Adrenal gland (tissue), 19 donors: Measurements from ENCODE around the gene ABHD17A. TPM values are rescaled to one million over a fixed set of nuclear protein-coding genes. Genes with fewer than 3 reads are reported as not detected.
"Not testable (repeated sequence)": the region's sequence is repeated elsewhere in the genome, so short reads cannot be mapped to it uniquely, and the experiment has no call there.

ENCODE experiments used
- DNase-seq, 7 donors: peaks; one replicate each; pipeline ENCODE4 v3.0.0-alpha.2; 2019 to 2020
- H3K27ac ChIP-seq, 5 donors: fragments of 200-600 bp; sonication (generic) in 4 of 5; 1 replicate in 3 of 5; 2 replicates in 2 of 5; pipeline versions ENCODE4 v1.5.1 to v1.8.0; 2016 to 2020; ENCODE audit warnings: mild to moderate bottlenecking in 1 of 5
- H3K27me3 ChIP-seq: fragments of 200-600 bp; 2 replicates; pipeline ENCODE4 v1.8.0; 2021
- H3K36me3 ChIP-seq, 2 donors: fragments of 200-600 bp; replicated peaks in 1 of 2; 1 replicate in 1 of 2; 2 replicates in 1 of 2; pipeline versions ENCODE4 v1.5.1 to v1.8.0; 2018 to 2022
- H3K4me1 ChIP-seq, 2 donors: fragments of 200-600 bp; replicated peaks in 1 of 2; 1 replicate in 1 of 2; 2 replicates in 1 of 2; pipeline versions ENCODE4 v1.5.1 to v1.8.0; 2018 to 2021
- H3K4me3 ChIP-seq, 4 donors: fragments of 200-600 bp; sonication (generic) in 3 of 4; one replicate each; pipeline ENCODE4 v1.5.1; 2016 to 2018
- H3K9me3 ChIP-seq, 3 donors: fragments of 200-600 bp; sonication (generic) in 1 of 3; replicated peaks in 1 of 3; 1 replicate in 2 of 3; 2 replicates in 1 of 3; pipeline versions ENCODE4 v1.5.1 to v1.8.0; 2016 to 2021
- POLR2A ChIP-seq, 2 donors: fragments of 450-650 bp; IDR thresholded peaks; one replicate each; pipeline ENCODE4 v1.6.1; 2017; ENCODE audit warnings: antibody characterized with exemption in 2 of 2, mild to moderate bottlenecking in 2 of 2, moderate library complexity in 1 of 2
- WGBS, 4 donors: extraction: QIAGEN DNeasy Blood & Tissue Kit in 2 of 4; methylation state at CpG; one replicate each; pipeline versions ENCODE4 v1.1.5 to v1.1.7; 2013 to 2017; 5-methylcytosine and 5-hydroxymethylcytosine counted together
- intact Hi-C, 2 donors: fragments of 100-400 bp; cut with DNase I; formaldehyde crosslinking; loops; one replicate each; pipeline versions ENCODE4 v1.14.1 to v1.15.0; 2022 to 2023
- long read RNA-seq, 10 donors: library from polyadenylated mRNA in 3 of 10; unstranded in 2 of 10; stranded (forward) in 1 of 10; transcript quantifications; one replicate each; pipeline ENCODE4 v2.0.0 and lab custom pipeline, GENCODE V29; 2021 to 2026
- polyA plus RNA-seq, 3 donors: library from polyadenylated mRNA; stranded (reverse); fragments of 200-250 nt in 2 of 3; fragments of 350-450 nt in 1 of 3; fragmentation: Illumina TruSeq in 1 of 3; extraction: RNeasy Lipid Tissue Mini Kit (QIAGEN cat#74804) in 1 of 3; gene quantifications; one replicate each; pipeline ENCODE4 v1.2.3, GENCODE V29; 2013 to 2014
- total RNA-seq, 9 donors: library from RNA; depleted of rRNA in 4 of 9; stranded (reverse); fragments of >200 nt in 4 of 9; fragments of 120-200 nt in 1 of 9; fragmentation: NEBNext Ultra II Directional in 1 of 9; extraction: Animal tissue kit (Norgen Biotek cat#: 25700) in 1 of 9; gene quantifications; one replicate each; pipeline versions ENCODE4 v1.1.0 to v1.2.4, GENCODE V29; 2013 to 2023
- TF ChIP-seq, protein P1 (sequence below), 6 experiments: fragments of 450-650 bp in 4 of 6; fragments of 200-600 bp in 2 of 6; sonication (generic) in 1 of 6; IDR thresholded peaks; 1 replicate in 5 of 6; 2 replicates in 1 of 6; pipeline versions ENCODE4 v1.5.1 to v1.8.0; 2016 to 2021; ENCODE audit warnings: antibody characterized with exemption in 6 of 6, mild to moderate bottlenecking in 2 of 6, moderate library complexity in 1 of 6
- donor health status: healthy with polysubstance abuse.
- donor health status: Bipolar disorder and iron deficiency.
- donor health status: DM: yes; HTN: yes; CAD: no.
- donor health status: DM: no; HTN: no; CAD: no.
- donor health status: DM: no; HTN: no; CAD: no.
- donor health status: DM: yes; HTN: yes; CAD: no.

The ABHD17A gene
- total RNA-seq (100 to 1,000 TPM in 4 of 9 donors, 10 to 100 TPM in 5; 51.8 to 145 (median 93.3) TPM), polyA plus RNA-seq (100 to 1,000 TPM in 2 of 3 donors, 1 to 10 TPM in 1; 2.5 to 235 (median 195) TPM)
- long read RNA-seq, donor 1, transcript ABHD17A-202 (5 exons, 1,757 nt): major isoform, 35 of 41 reads
- long read RNA-seq, donor 1, partial matches to known transcripts: 6 of 41 reads
- long read RNA-seq, donor 1, other reads (novel, unspliced or antisense): 0 of 41 reads
- long read RNA-seq, donor 2, transcript ABHD17A-202 (5 exons, 1,757 nt): major isoform, 19 of 19 reads
- long read RNA-seq, donor 2, partial matches to known transcripts: 0 of 19 reads
- long read RNA-seq, donor 2, other reads (novel, unspliced or antisense): 0 of 19 reads
- long read RNA-seq, donor 3, transcript ABHD17A-202 (5 exons, 1,757 nt): major isoform, 13 of 13 reads
- long read RNA-seq, donor 3, partial matches to known transcripts: 0 of 13 reads
- long read RNA-seq, donor 3, other reads (novel, unspliced or antisense): 0 of 13 reads
- long read RNA-seq, donor 4, partial matches to known transcripts: 1 of 1 reads
- long read RNA-seq, donor 4, other reads (novel, unspliced or antisense): 0 of 1 reads
- long read RNA-seq, donor 5, transcript ABHD17A-202 (5 exons, 1,757 nt): major isoform, 243 of 276 reads
- long read RNA-seq, donor 5, partial matches to known transcripts: 18 of 276 reads
- long read RNA-seq, donor 5, other reads (novel, unspliced or antisense): 15 of 276 reads
- long read RNA-seq, donor 6, partial matches to known transcripts: 0 of 1 reads
- long read RNA-seq, donor 6, other reads (novel, unspliced or antisense): 0 of 1 reads
- long read RNA-seq, donor 7, transcript ABHD17A-202 (5 exons, 1,757 nt): major isoform, 9 of 16 reads
- long read RNA-seq, donor 7, partial matches to known transcripts: 7 of 16 reads
- long read RNA-seq, donor 7, other reads (novel, unspliced or antisense): 0 of 16 reads
- long read RNA-seq, donor 8, transcript ABHD17A-202 (5 exons, 1,757 nt): major isoform, 40 of 45 reads
- long read RNA-seq, donor 8, partial matches to known transcripts: 5 of 45 reads
- long read RNA-seq, donor 8, other reads (novel, unspliced or antisense): 0 of 45 reads
- long read RNA-seq, donor 9, transcript ABHD17A-202 (5 exons, 1,757 nt): major isoform, 10 of 15 reads
- long read RNA-seq, donor 9, partial matches to known transcripts: 5 of 15 reads
- long read RNA-seq, donor 9, other reads (novel, unspliced or antisense): 0 of 15 reads
- long read RNA-seq, donor 10, transcript ABHD17A-202 (5 exons, 1,757 nt): major isoform, 19 of 24 reads
- long read RNA-seq, donor 10, partial matches to known transcripts: 5 of 24 reads
- long read RNA-seq, donor 10, other reads (novel, unspliced or antisense): 0 of 24 reads

DNA sequence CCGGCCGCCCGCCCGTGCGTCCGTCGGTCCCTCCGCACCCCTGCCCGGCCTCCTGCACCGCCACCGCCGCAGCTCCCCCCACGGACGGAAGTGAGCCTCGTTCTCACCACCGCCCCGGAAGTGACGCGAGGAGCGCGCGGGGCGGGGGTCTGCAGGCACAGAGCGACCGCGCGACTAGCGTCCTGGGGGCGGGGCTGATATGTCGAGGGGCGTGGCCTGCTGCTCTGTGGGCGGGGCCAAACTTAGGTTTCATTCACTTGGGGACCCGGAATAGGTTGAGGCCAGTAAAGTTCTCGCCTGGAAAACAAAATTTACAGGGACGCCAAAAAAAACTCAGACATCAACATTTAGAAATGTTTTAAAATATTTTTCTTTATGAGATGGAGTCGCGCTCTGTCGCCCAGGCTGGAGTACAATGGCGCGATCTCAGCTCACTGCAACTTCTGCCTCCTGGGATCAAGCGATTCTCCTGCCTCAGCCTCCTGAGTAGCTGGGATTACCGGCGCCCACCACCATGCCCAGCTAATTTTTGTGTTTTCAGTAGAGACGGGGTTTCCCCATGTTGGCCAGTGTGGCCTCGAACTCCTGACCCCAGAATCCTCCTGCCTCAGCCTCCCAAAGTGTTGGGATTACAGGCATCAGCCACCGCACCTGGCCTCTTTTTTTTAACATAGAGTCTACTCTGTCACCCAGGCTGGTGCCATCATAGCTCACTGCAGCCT, at the start of gene ABHD17A:
Gene ABHD17A, minus strand, starts transcription at position 99 of the 722 bp plus-strand sequence. CDS start 3,930 bp downstream, outside the sequence.
- DNase-seq: peak; percentile 92 to 97 (median 95)
- H3K27me3 ChIP-seq, H3K9me3 ChIP-seq, intact Hi-C loops, H3K36me3 ChIP-seq: not testable (repeated sequence)
- TF ChIP-seq POLR2A (IDR thresholded peaks at IDR 0.05): peak; percentile 49 to 74
- 21 to 56% (median 30%) methylated on average over 16 to 43 of the region's 46 CpGs for WGBS, 4 donors
- H3K4me1 ChIP-seq: peaks cover 18 to 26% of the 10 kb centered on the region in 2 donors
- peak within 1 kb of the TSS in 4 of 5 donors; percentile 70 to 96 (median 79) for H3K27ac ChIP-seq
- peak within 1 kb of the TSS; percentile 32 to 77 (median 63) for H3K4me3 ChIP-seq

DNA sequence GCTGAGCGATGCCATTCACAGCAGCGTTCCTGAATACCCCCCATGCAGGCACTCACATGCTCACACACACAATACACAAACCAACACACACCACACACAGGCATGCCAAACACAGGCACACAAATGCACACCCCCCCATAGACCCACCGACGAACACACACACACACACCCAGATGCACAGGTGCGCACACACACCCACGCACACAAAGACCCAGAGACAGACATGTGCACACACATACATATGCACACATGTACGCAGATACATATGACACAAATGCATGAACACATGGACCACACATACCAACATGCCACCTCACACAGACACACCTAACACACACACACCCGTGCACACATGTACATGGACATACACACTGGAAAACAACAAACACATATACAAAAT, 48.6 kb upstream of the ABHD17A start:
- no peak overlapping the region for H3K4me3 ChIP-seq
- no peaks in the 10 kb centered on the region for H3K36me3 ChIP-seq
- DNase-seq: no peak
- no peaks in the 10 kb centered on the region for H3K27me3 ChIP-seq
- no peak for TF ChIP-seq POLR2A (IDR thresholded peaks at IDR 0.05)
- TF ChIP-seq, protein P1, sequence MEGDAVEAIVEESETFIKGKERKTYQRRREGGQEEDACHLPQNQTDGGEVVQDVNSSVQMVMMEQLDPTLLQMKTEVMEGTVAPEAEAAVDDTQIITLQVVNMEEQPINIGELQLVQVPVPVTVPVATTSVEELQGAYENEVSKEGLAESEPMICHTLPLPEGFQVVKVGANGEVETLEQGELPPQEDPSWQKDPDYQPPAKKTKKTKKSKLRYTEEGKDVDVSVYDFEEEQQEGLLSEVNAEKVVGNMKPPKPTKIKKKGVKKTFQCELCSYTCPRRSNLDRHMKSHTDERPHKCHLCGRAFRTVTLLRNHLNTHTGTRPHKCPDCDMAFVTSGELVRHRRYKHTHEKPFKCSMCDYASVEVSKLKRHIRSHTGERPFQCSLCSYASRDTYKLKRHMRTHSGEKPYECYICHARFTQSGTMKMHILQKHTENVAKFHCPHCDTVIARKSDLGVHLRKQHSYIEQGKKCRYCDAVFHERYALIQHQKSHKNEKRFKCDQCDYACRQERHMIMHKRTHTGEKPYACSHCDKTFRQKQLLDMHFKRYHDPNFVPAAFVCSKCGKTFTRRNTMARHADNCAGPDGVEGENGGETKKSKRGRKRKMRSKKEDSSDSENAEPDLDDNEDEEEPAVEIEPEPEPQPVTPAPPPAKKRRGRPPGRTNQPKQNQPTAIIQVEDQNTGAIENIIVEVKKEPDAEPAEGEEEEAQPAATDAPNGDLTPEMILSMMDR (IDR thresholded peaks at IDR 0.05): no peak
- no peaks in the 10 kb centered on the region for H3K9me3 ChIP-seq
- WGBS, 4 donors: 94 to 98% (median 95%) methylated on average over 7 to 8 of the region's 8 CpGs
- peaks cover 10 to 26% of the 10 kb centered on the region in 2 donors for H3K4me1 ChIP-seq
- intact Hi-C loops: no loop called here
- no peak overlapping the region for H3K27ac ChIP-seq

DNA sequence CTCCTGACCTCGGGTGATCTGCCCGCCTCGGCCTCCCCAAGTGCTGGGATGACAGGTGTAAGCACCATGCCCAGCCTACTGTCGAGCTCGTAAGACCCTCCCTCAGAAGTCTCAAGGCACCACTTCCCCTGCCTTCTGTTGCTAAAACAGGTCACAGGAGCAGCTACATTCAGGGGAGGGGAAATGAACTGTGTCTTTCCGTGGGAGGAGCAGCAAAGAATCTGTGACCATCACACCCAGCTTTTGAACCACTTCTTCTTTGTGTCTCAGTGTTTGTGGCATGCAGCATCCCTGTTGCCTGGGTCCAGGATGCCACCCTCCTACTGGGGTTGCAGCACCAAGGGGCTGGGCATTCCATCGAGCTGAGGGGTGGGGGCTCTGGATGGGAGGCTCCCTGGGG, 47.9 kb upstream of the ABHD17A start:
- intact Hi-C loops: no loop called here
- H3K27ac ChIP-seq: no peak overlapping the region
- WGBS, 4 donors: 63 to 92% (median 70%) methylated on average over 4 to 7 of the region's 7 CpGs
- peaks cover 10 to 27% of the 10 kb centered on the region in 2 donors for H3K4me1 ChIP-seq
- no peaks in the 10 kb centered on the region for H3K27me3 ChIP-seq
- no peak overlapping the region for H3K4me3 ChIP-seq
- no peaks in the 10 kb centered on the region for H3K9me3 ChIP-seq
- no peak for TF ChIP-seq POLR2A (IDR thresholded peaks at IDR 0.05)
- TF ChIP-seq, protein P1 (IDR thresholded peaks at IDR 0.05): no peak
- no peaks in the 10 kb centered on the region for H3K36me3 ChIP-seq
- no peak for DNase-seq

DNA sequence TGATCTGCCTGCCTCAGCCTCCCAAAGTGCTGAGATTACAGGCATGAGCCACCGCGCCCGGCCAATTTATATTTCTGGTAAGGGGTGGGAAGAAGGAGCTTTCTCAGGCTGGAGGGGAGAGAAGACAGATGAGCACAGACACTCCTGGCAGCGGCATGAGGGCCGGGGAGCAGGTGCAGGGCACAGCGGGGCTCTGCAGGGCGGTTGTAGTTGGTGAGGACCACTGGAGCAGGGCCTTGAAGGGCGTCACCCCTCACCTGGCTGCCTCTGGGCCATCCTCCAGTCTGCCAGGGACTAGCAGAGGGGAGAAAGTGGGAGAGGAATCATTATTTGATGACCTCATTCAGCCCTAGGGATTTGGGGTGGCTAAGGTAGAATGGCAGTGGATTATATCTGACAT, 47.1 kb upstream of the ABHD17A start:
- WGBS, 4 donors: 81 to 91% (median 86%) methylated on average over 8 of the region's 8 CpGs
- TF ChIP-seq, protein P1 (IDR thresholded peaks at IDR 0.05): no peak
- TF ChIP-seq POLR2A (IDR thresholded peaks at IDR 0.05): no peak
- intact Hi-C loops: no loop called here

More for the DNA sequence above, 47.1 kb upstream of the ABHD17A start:
- no peak overlapping the region for H3K4me3 ChIP-seq
- DNase-seq: no peak
- no peaks in the 10 kb centered on the region for H3K9me3 ChIP-seq
- no peaks in the 10 kb centered on the region for H3K36me3 ChIP-seq
- H3K4me1 ChIP-seq: peaks cover 10 to 27% of the 10 kb centered on the region in 2 donors
- H3K27me3 ChIP-seq: no peaks in the 10 kb centered on the region
- H3K27ac ChIP-seq: no peak overlapping the region
